Neural cell (in vitro differentiated cells): ENCODE data around the gene GALNT3. TPM values are rescaled to one million over a fixed set of nuclear protein-coding genes. Genes with fewer than 3 reads are reported as not detected.
A peak's percentile ranks its signal among the peaks of the same experiment; 100 is the strongest.

Experiments
- H2AFZ ChIP-seq: fragments of 200-600, 300-800 bp; sonication (generic), shearing (Covaris generic); 2 replicates; pipeline ENCODE4 v1.6.0; 2014; ENCODE audit warnings: low read depth, mild to moderate bottlenecking, antibody characterized with exemption, low read length, moderate library complexity
- H3F3A ChIP-seq: fragments of 200-600 bp; shearing (Covaris generic); 2 replicates; pipeline ENCODE4 v1.6.1; 2016; ENCODE audit warnings: mild to moderate bottlenecking, moderate library complexity, mixed read lengths, antibody characterized with exemption, low read length; ENCODE audit not compliant: insufficient read depth, poor library complexity, severe bottlenecking
- H3K27ac ChIP-seq: fragments of 200-600, 300-800 bp; sonication (generic), shearing (Covaris generic); 2 replicates; pipeline ENCODE4 v1.5.1; 2014; ENCODE audit warnings: mild to moderate bottlenecking, low read length, moderate library complexity
- H3K27me3 ChIP-seq: fragments of 300-800, 200-600 bp; sonication (generic), shearing (Covaris generic); 2 replicates; pipeline ENCODE4 v1.6.0; 2014; ENCODE audit warnings: mild to moderate bottlenecking, low read depth, low read length, moderate library complexity; ENCODE audit not compliant: insufficient read depth
- H3K36me3 ChIP-seq: fragments of 300-800, 200-600 bp; sonication (generic), shearing (Covaris generic); 2 replicates; pipeline ENCODE4 v1.5.1; 2014; ENCODE audit warnings: mild to moderate bottlenecking, antibody characterized with exemption, low read length, moderate library complexity; ENCODE audit not compliant: insufficient read depth
- H3K4me2 ChIP-seq: fragments of 300-800, 200-600 bp; sonication (generic), shearing (Covaris generic); 2 replicates; pipeline ENCODE4 v1.6.0; 2014; ENCODE audit warnings: mild to moderate bottlenecking, low read length
- H3K4me3 ChIP-seq: fragments of 300-800, 200-600 bp; sonication (generic), shearing (Covaris generic); 2 replicates; pipeline ENCODE4 v1.5.1; 2014; ENCODE audit warnings: mild to moderate bottlenecking, low read length, moderate library complexity
- H3K79me2 ChIP-seq: fragments of 200-600 bp; shearing (Covaris generic); replicated peaks from 2 replicates; pipeline ENCODE4 v1.6.0; 2014; ENCODE audit warnings: mild to moderate bottlenecking, low read length, moderate library complexity; ENCODE audit not compliant: insufficient read depth
- H3K9ac ChIP-seq: fragments of 300-800, 200-600 bp; sonication (generic), shearing (Covaris generic); 2 replicates; pipeline ENCODE4 v1.6.1; 2016; ENCODE audit warnings: mild to moderate bottlenecking, low read length, mixed read lengths
- H3K9me2 ChIP-seq: fragments of 200-600 bp; shearing (Covaris generic); 2 replicates; pipeline ENCODE4 v1.6.1; 2016; ENCODE audit warnings: mild to moderate bottlenecking, low read length, mixed read lengths; ENCODE audit not compliant: insufficient read depth
- H3K9me3 ChIP-seq: fragments of 200-600, 300-800 bp; sonication (generic), shearing (Covaris generic); 2 replicates; pipeline ENCODE4 v1.6.1; 2016; ENCODE audit warnings: mild to moderate bottlenecking, mixed run types, low read length, moderate library complexity, mixed read lengths
- H4K20me1 ChIP-seq: fragments of 200-600 bp; shearing (Covaris generic); 2 replicates; pipeline ENCODE4 v1.6.1; 2016; ENCODE audit warnings: mild to moderate bottlenecking, mixed run types; ENCODE audit not compliant: insufficient read depth
- CTCF ChIP-seq: fragments of 450-650 bp; IDR thresholded peaks from 2 replicates; pipeline ENCODE4 v1.5.1; 2014; ENCODE audit warnings: antibody characterized with exemption, mild to moderate bottlenecking, moderate library complexity; ENCODE audit not compliant: poor library complexity, severe bottlenecking
- EP300 ChIP-seq: fragments of 450-650 bp; conservative IDR thresholded peaks from 2 replicates; pipeline ENCODE4 v1.6.1; 2014; ENCODE audit warnings: antibody characterized with exemption, mild to moderate bottlenecking, moderate library complexity; ENCODE audit not compliant: poor library complexity, severe bottlenecking
- EZH2 ChIP-seq: fragments of 200-600, 300-800 bp; shearing (Covaris generic), sonication (generic); IDR thresholded peaks from 2 replicates; pipeline ENCODE4 v1.6.1; 2014; ENCODE audit warnings: antibody characterized with exemption, low read length, borderline replicate concordance, mild to moderate bottlenecking; ENCODE audit not compliant: insufficient read depth, poor library complexity, severe bottlenecking
- MXI1 ChIP-seq: fragments of 450-650 bp; conservative IDR thresholded peaks from 2 replicates; pipeline ENCODE4 v1.6.1; 2014; ENCODE audit warnings: antibody characterized with exemption, mild to moderate bottlenecking; ENCODE audit not compliant: poor library complexity, severe bottlenecking
- POLR2AphosphoS5 ChIP-seq: IDR thresholded peaks from 2 replicates; pipeline ENCODE4 v1.6.1; 2012
- RAD21 ChIP-seq: fragments of 450-650 bp; conservative IDR thresholded peaks from 2 replicates; pipeline ENCODE4 v1.6.1; 2014; ENCODE audit warnings: antibody characterized with exemption, mild to moderate bottlenecking, moderate library complexity
- REST ChIP-seq: IDR thresholded peaks from 2 replicates; pipeline ENCODE4 v1.6.1; 2012; ENCODE audit warnings: borderline replicate concordance
- SMC3 ChIP-seq: fragments of 450-650 bp; conservative IDR thresholded peaks from 2 replicates; pipeline ENCODE4 v1.6.1; 2014; ENCODE audit warnings: antibody characterized with exemption, mild to moderate bottlenecking, moderate library complexity; ENCODE audit not compliant: poor library complexity
- TAF1 ChIP-seq: IDR thresholded peaks from 2 replicates; pipeline ENCODE4 v1.6.1; 2012; ENCODE audit warnings: low read depth
- polyA plus RNA-seq: library from polyadenylated mRNA; depleted of rRNA; stranded (reverse); fragments of >200 nt; gene quantifications from 2 replicates; pipeline ENCODE4 v1.2.3, GENCODE V29; 2014

The GALNT3 gene
- polyA plus RNA-seq, 1 donor from 2014 or later, result 3.7 TPM

GRCh38 chr2:165778187-165778556 lies 15.9 kb downstream of the GALNT3 start:
- no peaks in the 10 kb centered on the region for H3K9me2 ChIP-seq
- H3K9ac ChIP-seq, result no peak overlapping the region
- TF ChIP-seq MXI1, result peak; percentile 30
- no peak for TF ChIP-seq CTCF
- no peak overlapping the region for H3K27ac ChIP-seq
- no peaks in the 10 kb centered on the region for H3K27me3 ChIP-seq
- H3K79me2 ChIP-seq, result no peaks in the 10 kb centered on the region
- no peak overlapping the region for H3K4me3 ChIP-seq
- H3K36me3 ChIP-seq, result no peaks in the 10 kb centered on the region
- H2AFZ ChIP-seq, result no peak overlapping the region
- H3K4me2 ChIP-seq, result no peak overlapping the region
- H3F3A ChIP-seq, result no peaks in the 10 kb centered on the region
- no peaks in the 10 kb centered on the region for H4K20me1 ChIP-seq
- H3K9me3 ChIP-seq, result no peaks in the 10 kb centered on the region

- no peak overlapping the region for H3K27ac ChIP-seq
- TF ChIP-seq POLR2AphosphoS5 (peak; percentile 76), RAD21 (no peak), EP300 (peak; percentile 96), REST (no peak)
Measured at GRCh38 chr2:165777522-165778186, 16.4 kb downstream of the GALNT3 start.

DNA sequence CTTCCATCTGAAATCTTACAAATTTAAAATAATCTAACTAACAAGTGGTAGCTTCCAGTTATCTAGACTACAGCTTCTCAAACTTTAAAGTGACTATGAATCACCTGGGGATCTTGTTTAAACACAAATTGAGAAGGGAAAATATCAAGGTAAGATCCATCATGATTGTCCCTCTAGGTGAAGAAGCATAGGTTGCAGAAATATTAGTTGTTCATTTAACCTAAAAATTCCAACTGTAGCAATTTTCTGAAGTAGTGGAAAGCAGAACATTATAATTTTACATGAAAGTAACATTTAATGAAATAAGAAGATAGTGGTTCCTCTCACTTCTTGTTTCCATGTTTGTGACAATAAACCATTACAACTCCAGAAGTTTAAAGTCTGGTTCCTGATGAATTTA lies 17.3 kb downstream of the GALNT3 start:
- Histone ChIP-seq H4K20me1 (no peaks in the 10 kb centered on the region), H3K4me3 (no peak overlapping the region), H2AFZ (no peak overlapping the region), H3K9me3 (no peaks in the 10 kb centered on the region), H3K27me3 (no peaks in the 10 kb centered on the region), H3K9me2 (no peaks in the 10 kb centered on the region), H3K79me2 (no peaks in the 10 kb centered on the region), H3K36me3 (no peaks in the 10 kb centered on the region), H3K4me2 (no peak overlapping the region), H3K9ac (no peak overlapping the region), H3K27ac (no peak overlapping the region), H3F3A (no peaks in the 10 kb centered on the region)
- TF ChIP-seq POLR2AphosphoS5, result no peak
- no peak for TF ChIP-seq RAD21
- no peak for TF ChIP-seq EZH2
- TF ChIP-seq EP300, result no peak
- TF ChIP-seq TAF1, result no peak
- TF ChIP-seq REST, result no peak
- no peak for TF ChIP-seq CTCF
- no peak for TF ChIP-seq MXI1
- TF ChIP-seq SMC3, result no peak

More at GRCh38 chr2:165777522-165778186, 16.4 kb downstream of the GALNT3 start:
- no peak overlapping the region for H2AFZ ChIP-seq
- H3K9me3 ChIP-seq, result no peaks in the 10 kb centered on the region
- no peaks in the 10 kb centered on the region for H3F3A ChIP-seq
- no peak overlapping the region for H3K4me3 ChIP-seq
- no peaks in the 10 kb centered on the region for H3K9me2 ChIP-seq
- no peak overlapping the region for H3K9ac ChIP-seq
- H4K20me1 ChIP-seq, result no peaks in the 10 kb centered on the region
- H3K36me3 ChIP-seq, result no peaks in the 10 kb centered on the region
- H3K4me2 ChIP-seq, result no peak overlapping the region
- H3K27me3 ChIP-seq, result no peaks in the 10 kb centered on the region
- no peaks in the 10 kb centered on the region for H3K79me2 ChIP-seq
